H9 (cell line): Measurements from ENCODE around the gene RMND5A. TPM values are rescaled to one million over a fixed set of nuclear protein-coding genes. Genes with fewer than 3 reads are reported as not detected.

Experiments
- DNase-seq: peaks from one replicate; pipeline ENCODE4 v3.0.0-alpha.2; 2017
- H2AFZ ChIP-seq: one replicate; pipeline ENCODE4 v1.6.1; 2013; ENCODE audit warnings: mild to moderate bottlenecking, low read length, control low read depth, moderate library complexity
- H2AK5ac ChIP-seq: 2 replicates; pipeline ENCODE4 v1.6.1; 2013; ENCODE audit warnings: low read length, control low read depth, mixed read lengths; ENCODE audit not compliant: insufficient read length
- H2BK120ac ChIP-seq: one replicate; pipeline ENCODE4 v1.6.1; 2013; ENCODE audit warnings: low read depth, mild to moderate bottlenecking, low read length, control low read depth, inconsistent platforms; ENCODE audit not compliant: poor library complexity, severe bottlenecking
- H2BK12ac ChIP-seq: 2 replicates; pipeline ENCODE4 v1.6.1; 2013; ENCODE audit warnings: low read length, control low read depth, mixed read lengths, low read depth; ENCODE audit not compliant: insufficient read length
- H2BK15ac ChIP-seq: 2 replicates; pipeline ENCODE4 v1.6.1; 2013; ENCODE audit warnings: low read depth, low read length, control low read depth
- H2BK20ac ChIP-seq: one replicate; pipeline ENCODE4 v1.6.1; 2013; ENCODE audit warnings: low read depth, mild to moderate bottlenecking, low read length, control low read depth, inconsistent platforms; ENCODE audit not compliant: poor library complexity, severe bottlenecking
- H2BK5ac ChIP-seq: 2 replicates; pipeline ENCODE4 v1.6.1; 2013; ENCODE audit warnings: low read length, control low read depth, mixed read lengths; ENCODE audit not compliant: insufficient read length
- H3K14ac ChIP-seq: 2 replicates; pipeline ENCODE4 v1.6.1; 2013; ENCODE audit warnings: low read length, control low read depth; ENCODE audit not compliant: insufficient read depth
- H3K18ac ChIP-seq: 2 replicates; pipeline ENCODE4 v1.6.1; 2013; ENCODE audit warnings: low read depth, mild to moderate bottlenecking, mixed read lengths, low read length, control low read depth; ENCODE audit not compliant: insufficient read length
- H3K23ac ChIP-seq: 2 replicates; pipeline ENCODE4 v1.6.1; 2013; ENCODE audit warnings: low read length, control low read depth, mixed read lengths, low read depth; ENCODE audit not compliant: insufficient read length
- H3K23me2 ChIP-seq: 2 replicates; pipeline ENCODE4 v1.6.1; 2013; ENCODE audit warnings: low read depth, mild to moderate bottlenecking, mixed read lengths, low read length, control low read depth; ENCODE audit not compliant: insufficient read length, poor library complexity, severe bottlenecking
- H3K27ac ChIP-seq: 2 replicates; pipeline ENCODE4 v1.5.1; 2013; ENCODE audit warnings: low read length, control low read depth, mixed read lengths, low read depth; ENCODE audit not compliant: insufficient read length
- H3K27me3 ChIP-seq: 2 replicates; pipeline ENCODE4 v1.6.1; 2013; ENCODE audit warnings: low read length, control low read depth, inconsistent platforms; ENCODE audit not compliant: insufficient read depth
- H3K4ac ChIP-seq: 2 replicates; pipeline ENCODE4 v1.6.1; 2013; ENCODE audit warnings: low read depth, mild to moderate bottlenecking, control low read depth, inconsistent platforms, low read length, moderate library complexity
- H3K4me1 ChIP-seq: 2 replicates; pipeline ENCODE4 v1.6.1; 2013; ENCODE audit warnings: low read length, control low read depth, inconsistent platforms; ENCODE audit not compliant: insufficient read depth
- H3K4me2 ChIP-seq: 2 replicates; pipeline ENCODE4 v1.6.1; 2013; ENCODE audit warnings: low read length, control low read depth, mixed read lengths; ENCODE audit not compliant: insufficient read length, insufficient read depth
- H3K56ac ChIP-seq: 2 replicates; pipeline ENCODE4 v1.6.1; 2013; ENCODE audit warnings: low read depth, mild to moderate bottlenecking, mixed read lengths, low read length, control low read depth; ENCODE audit not compliant: insufficient read length
- H3K79me1 ChIP-seq: 2 replicates; pipeline ENCODE4 v1.6.1; 2013; ENCODE audit warnings: low read depth, mild to moderate bottlenecking, moderate library complexity, low read length, control low read depth, inconsistent platforms; ENCODE audit not compliant: insufficient read depth, poor library complexity, severe bottlenecking
- H3K79me2 ChIP-seq: 2 replicates; pipeline ENCODE4 v1.6.1; 2013; ENCODE audit warnings: low read length, control low read depth, inconsistent platforms; ENCODE audit not compliant: insufficient read depth
- H3K9ac ChIP-seq: 2 replicates; pipeline ENCODE4 v1.6.1; 2013; ENCODE audit warnings: low read length, control low read depth, mixed read lengths; ENCODE audit not compliant: insufficient read length; ENCODE audit errors: extremely low read depth
- H3K9me3 ChIP-seq: one replicate; pipeline ENCODE4 v1.6.1; 2013; ENCODE audit warnings: low read depth, low read length, inconsistent platforms; ENCODE audit not compliant: control insufficient read depth
- H3T11ph ChIP-seq: one replicate; pipeline ENCODE4 v1.6.1; 2013; ENCODE audit warnings: mild to moderate bottlenecking, low read length, control low read depth, inconsistent platforms
- H4K20me1 ChIP-seq: one replicate; pipeline ENCODE4 v1.6.1; 2013; ENCODE audit not compliant: control insufficient read depth, insufficient read length, insufficient read depth
- H4K5ac ChIP-seq: 2 replicates; pipeline ENCODE4 v1.6.1; 2013; ENCODE audit warnings: low read depth, mild to moderate bottlenecking, mixed read lengths, low read length, control low read depth; ENCODE audit not compliant: insufficient read length
- H4K8ac ChIP-seq: replicated peaks from 2 replicates; pipeline ENCODE4 v1.6.1; 2013; ENCODE audit warnings: low read length, control low read depth, mixed read lengths, low read depth; ENCODE audit not compliant: insufficient read length
- H4K91ac ChIP-seq: 2 replicates; pipeline ENCODE4 v1.6.1; 2013; ENCODE audit warnings: low read depth, mild to moderate bottlenecking, moderate library complexity, mixed read lengths, low read length, control low read depth; ENCODE audit not compliant: insufficient read length
- H3K27ac Mint-ChIP-seq, 3 experiments: 2 replicates in 2 of 3; 3 replicates in 1 of 3; pipeline ENCODE4 v1.8.0; 2020 to 2021; ENCODE audit warnings: mixed read lengths in 3 of 3, mild to moderate bottlenecking in 1 of 3, moderate library complexity in 1 of 3
- H3K27me3 Mint-ChIP-seq: 2 replicates; pipeline ENCODE4 v1.8.0; 2021; ENCODE audit warnings: low read depth, mild to moderate bottlenecking, moderate library complexity, mixed read lengths
- H3K36me3 Mint-ChIP-seq, 3 experiments: 2 replicates in 2 of 3; 3 replicates in 1 of 3; pipeline ENCODE4 v1.8.0; 2020 to 2021; ENCODE audit warnings: low read depth in 3 of 3, mixed read lengths in 3 of 3; ENCODE audit not compliant: insufficient read depth in 1 of 3
- H3K4me1 Mint-ChIP-seq, 2 experiments: 2 replicates each; pipeline ENCODE4 v1.8.0; 2020; ENCODE audit warnings: mixed read lengths in 2 of 2
- H3K4me3 Mint-ChIP-seq, 2 experiments: 2 replicates in 1 of 2; 3 replicates in 1 of 2; pipeline ENCODE4 v1.8.0; 2020 to 2021; ENCODE audit warnings: mild to moderate bottlenecking in 2 of 2, mixed read lengths in 2 of 2, moderate library complexity in 1 of 2
- H3K9me3 Mint-ChIP-seq, 2 experiments: 2 replicates in 1 of 2; 3 replicates in 1 of 2; pipeline ENCODE4 v1.8.0; 2020; ENCODE audit warnings: mild to moderate bottlenecking in 2 of 2, mixed read lengths in 2 of 2, moderate library complexity in 1 of 2
- CTCF ChIP-seq: fragments of 200-600 bp; sonication (generic); conservative IDR thresholded peaks from 3 replicates; pipeline ENCODE4 v1.8.0; 2021; ENCODE audit warnings: antibody characterized with exemption, mild to moderate bottlenecking
- WGBS: extraction: QIAGEN DNeasy Blood & Tissue Kit; methylation state at CpG from one replicate; pipeline ENCODE4 v1.1.7; 2013; ENCODE audit warnings: missing lambda C conversion rate, low lambda C conversion rate, mixed read lengths; ENCODE audit not compliant: insufficient read length; ENCODE audit errors: extremely low coverage; 5-methylcytosine and 5-hydroxymethylcytosine counted together
- total RNA-seq: library from RNA; stranded (reverse); gene quantifications from 2 replicates; pipeline ENCODE4 v1.2.1, GENCODE V29; 2021

The RMND5A gene
- total RNA-seq, 1 experiment from 2014 or later = 48.8 TPM

GRCh38 chr2:86760371-86760770 is 40.3 kb downstream of the RMND5A start:
- Histone ChIP-seq H4K91ac (no peak overlapping the region), H2BK20ac (no peak overlapping the region), H2AFZ (no peak overlapping the region), H3K14ac (no peak overlapping the region), H3K23ac (no peak overlapping the region), H3K27ac (no peak overlapping the region), H3K4ac (no peak overlapping the region), H2BK12ac (no peak overlapping the region), H2AK5ac (no peak overlapping the region), H3K9ac (no peak overlapping the region), H4K8ac (no peak overlapping the region), H4K20me1 (no peaks in the 10 kb centered on the region), H2BK5ac (no peak overlapping the region), H3T11ph (no peak overlapping the region), H3K27me3 (no peaks in the 10 kb centered on the region), H3K79me1 (peaks cover 4% of the 10 kb centered on the region), H2BK15ac (no peak overlapping the region), H3K23me2 (no peaks in the 10 kb centered on the region), H3K56ac (no peak overlapping the region), H3K4me1 (no peaks in the 10 kb centered on the region), H3K79me2 (no peaks in the 10 kb centered on the region), H3K18ac (no peak overlapping the region), H3K9me3 (no peaks in the 10 kb centered on the region), H2BK120ac (no peak overlapping the region), H4K5ac (no peak overlapping the region), H3K4me2 (no peak overlapping the region)
- no peak for DNase-seq
- H3K4me1 Mint-ChIP-seq = peaks cover 5 to 7% of the 10 kb centered on the region in 2 experiments
- no peak overlapping the region for H3K4me3 Mint-ChIP-seq
- no peak overlapping the region; a peak in 1 of 7 replicates for H3K27ac Mint-ChIP-seq
- TF ChIP-seq CTCF = no peak
- no peaks in the 10 kb centered on the region for H3K27me3 Mint-ChIP-seq
- H3K36me3 Mint-ChIP-seq = peaks cover 8 to 25% (median 16%) of the 10 kb centered on the region in 3 experiments; a peak in 6 of 7 replicates
- WGBS = no CpG with 5 or more reads among the region's 4 CpGs
- no peaks in the 10 kb centered on the region for H3K9me3 Mint-ChIP-seq
